K562 (cell line): ENCODE results near the gene ZBTB46. TPM values are rescaled to one million over a fixed set of nuclear protein-coding genes. Genes with fewer than 3 reads are reported as not detected.

Experiments
- MCM5 ChIP-seq: fragments of 450-650 bp; IDR thresholded peaks from 2 replicates; pipeline ENCODE4 v1.6.1; 2016; ENCODE audit warnings: low read depth
- ZNF77 ChIP-seq: fragments of 250-450 bp; sonication (Bioruptor Pico); IDR thresholded peaks from 2 replicates; pipeline ENCODE4 v1.5.0; 2020
- ZNF79 ChIP-seq: fragments of 250-450 bp; sonication (Bioruptor Pico); IDR thresholded peaks from 2 replicates; pipeline ENCODE4 v1.4.0; 2020; ENCODE audit warnings: low read depth, mild to moderate bottlenecking, moderate library complexity
- polyA plus RNA-seq, 8 experiments: library from polyadenylated mRNA; depleted of rRNA in 4 of 8; stranded (reverse) in 5 of 8; unstranded in 3 of 8; fragments of >200 nt; fragmentation: Nextera tagmentation in 2 of 8; fragmentation: Illumina TruSeq in 1 of 8; extraction: Ambion mirVana in 2 of 8; extraction: Trizol in 1 of 8; gene quantifications; 2 replicates each; pipeline versions ENCODE4 v1.2.1 to v1.2.3, GENCODE V29; 2011 to 2014; ENCODE audit warnings: inconsistent platforms in 1 of 8, missing spikeins in 1 of 8
- total RNA-seq, 7 experiments: library from RNA; depleted of rRNA in 6 of 7; stranded (reverse); fragments of >200 nt in 6 of 7; fragmentation: Illumina TruSeq in 2 of 7; extraction: Trizol in 2 of 7; gene quantifications; 2 replicates each; pipeline versions ENCODE4 v1.2.1 to v1.2.3, GENCODE V29; 2011 to 2021; ENCODE audit warnings: low replicate concordance in 1 of 7
- TF ChIP-seq, protein P1 (sequence below), 3 experiments: fragments of 200-800 bp in 1 of 3; sonication (Bioruptor generic) in 1 of 3; sonication (generic) in 1 of 3; formaldehyde crosslinking in 1 of 3; IDR thresholded peaks; 2 replicates each; pipeline versions ENCODE4 v1.6.1 to v1.8.0; 2016 to 2022; ENCODE audit warnings: mild to moderate bottlenecking in 2 of 3, missing compliant biosample characterization in 2 of 3, missing genetic modification characterization in 2 of 3, missing genetic modification reagents in 1 of 3
- TF ChIP-seq, protein P2 (sequence below), 3 experiments: IDR thresholded peaks in 2 of 3; conservative IDR thresholded peaks in 1 of 3; 2 replicates each; pipeline ENCODE4 v1.5.1; 2011 to 2012; ENCODE audit warnings: low read length in 3 of 3, mild to moderate bottlenecking in 3 of 3, control low read depth in 2 of 3, improper control_type of control experiment in 1 of 3, inconsistent platforms in 1 of 3, low read depth in 1 of 3, mixed read lengths in 1 of 3, moderate library complexity in 1 of 3; ENCODE audit not compliant: insufficient read depth in 2 of 3
- TF ChIP-seq, protein P3 (sequence below): sonication (generic); formaldehyde crosslinking; IDR thresholded peaks from 2 replicates; pipeline ENCODE4 v1.8.0; 2022; ENCODE audit warnings: mild to moderate bottlenecking, missing genetic modification reagents
- TF ChIP-seq, protein P4 (sequence below): fragments of 450-650 bp; IDR thresholded peaks from 2 replicates; pipeline ENCODE4 v1.6.1; 2017; ENCODE audit warnings: antibody characterized with exemption

Gene ZBTB46
- total and polyA plus RNA-seq, 9 of the 15 experiments (the other 6 are each of a cell fraction or from before 2014, with no cell fraction given): 0.29 to 4.1 (median 1.1) TPM

DNA sequence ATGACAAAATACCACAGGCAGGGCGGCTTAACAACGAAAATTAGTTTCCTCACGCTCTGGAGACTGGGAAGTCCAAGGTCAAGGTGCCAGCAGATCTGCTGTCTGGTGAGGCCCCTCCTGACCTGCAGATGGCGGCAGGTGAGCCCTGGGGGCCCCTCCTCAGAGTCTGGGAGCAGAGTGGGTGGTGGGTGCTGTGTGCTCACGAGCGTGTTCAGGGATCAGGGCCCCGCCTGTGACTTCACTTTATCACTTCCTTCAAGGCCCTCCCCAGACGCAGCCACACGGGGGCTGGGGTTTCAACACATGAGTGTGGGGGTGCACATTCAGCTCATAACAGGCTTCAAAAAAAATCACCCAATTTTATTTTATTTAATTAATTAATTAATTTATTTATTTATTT is 52.2 kb downstream of the ZBTB46 start (continued):
- TF ChIP-seq, protein P1, sequence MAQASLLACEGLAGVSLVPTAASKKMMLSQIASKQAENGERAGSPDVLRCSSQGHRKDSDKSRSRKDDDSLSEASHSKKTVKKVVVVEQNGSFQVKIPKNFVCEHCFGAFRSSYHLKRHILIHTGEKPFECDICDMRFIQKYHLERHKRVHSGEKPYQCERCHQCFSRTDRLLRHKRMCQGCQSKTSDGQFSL (CRISPR knock-in tag; IDR thresholded peaks at IDR 0.05): peak; percentile 46; the same call in 1 of the 2 replicates
- TF ChIP-seq, protein P1 (tag; IDR thresholded peaks at IDR 0.05): no peak
- TF ChIP-seq, protein P2, sequence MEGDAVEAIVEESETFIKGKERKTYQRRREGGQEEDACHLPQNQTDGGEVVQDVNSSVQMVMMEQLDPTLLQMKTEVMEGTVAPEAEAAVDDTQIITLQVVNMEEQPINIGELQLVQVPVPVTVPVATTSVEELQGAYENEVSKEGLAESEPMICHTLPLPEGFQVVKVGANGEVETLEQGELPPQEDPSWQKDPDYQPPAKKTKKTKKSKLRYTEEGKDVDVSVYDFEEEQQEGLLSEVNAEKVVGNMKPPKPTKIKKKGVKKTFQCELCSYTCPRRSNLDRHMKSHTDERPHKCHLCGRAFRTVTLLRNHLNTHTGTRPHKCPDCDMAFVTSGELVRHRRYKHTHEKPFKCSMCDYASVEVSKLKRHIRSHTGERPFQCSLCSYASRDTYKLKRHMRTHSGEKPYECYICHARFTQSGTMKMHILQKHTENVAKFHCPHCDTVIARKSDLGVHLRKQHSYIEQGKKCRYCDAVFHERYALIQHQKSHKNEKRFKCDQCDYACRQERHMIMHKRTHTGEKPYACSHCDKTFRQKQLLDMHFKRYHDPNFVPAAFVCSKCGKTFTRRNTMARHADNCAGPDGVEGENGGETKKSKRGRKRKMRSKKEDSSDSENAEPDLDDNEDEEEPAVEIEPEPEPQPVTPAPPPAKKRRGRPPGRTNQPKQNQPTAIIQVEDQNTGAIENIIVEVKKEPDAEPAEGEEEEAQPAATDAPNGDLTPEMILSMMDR (IDR thresholded peaks at IDR 0.05 in 2 of 3, conservative IDR thresholded peaks at IDR 0.05 in 1 of 3; ENCODE audit: insufficient read depth in 2 of 3, low read depth in 1 of 3, low read length in 3 of 3): peak in 1 of 3 experiments; percentile 20; a peak in 1 of 6 replicates
- no peak for TF ChIP-seq ZNF79
- TF ChIP-seq ZNF77: no peak
- TF ChIP-seq, protein P3, sequence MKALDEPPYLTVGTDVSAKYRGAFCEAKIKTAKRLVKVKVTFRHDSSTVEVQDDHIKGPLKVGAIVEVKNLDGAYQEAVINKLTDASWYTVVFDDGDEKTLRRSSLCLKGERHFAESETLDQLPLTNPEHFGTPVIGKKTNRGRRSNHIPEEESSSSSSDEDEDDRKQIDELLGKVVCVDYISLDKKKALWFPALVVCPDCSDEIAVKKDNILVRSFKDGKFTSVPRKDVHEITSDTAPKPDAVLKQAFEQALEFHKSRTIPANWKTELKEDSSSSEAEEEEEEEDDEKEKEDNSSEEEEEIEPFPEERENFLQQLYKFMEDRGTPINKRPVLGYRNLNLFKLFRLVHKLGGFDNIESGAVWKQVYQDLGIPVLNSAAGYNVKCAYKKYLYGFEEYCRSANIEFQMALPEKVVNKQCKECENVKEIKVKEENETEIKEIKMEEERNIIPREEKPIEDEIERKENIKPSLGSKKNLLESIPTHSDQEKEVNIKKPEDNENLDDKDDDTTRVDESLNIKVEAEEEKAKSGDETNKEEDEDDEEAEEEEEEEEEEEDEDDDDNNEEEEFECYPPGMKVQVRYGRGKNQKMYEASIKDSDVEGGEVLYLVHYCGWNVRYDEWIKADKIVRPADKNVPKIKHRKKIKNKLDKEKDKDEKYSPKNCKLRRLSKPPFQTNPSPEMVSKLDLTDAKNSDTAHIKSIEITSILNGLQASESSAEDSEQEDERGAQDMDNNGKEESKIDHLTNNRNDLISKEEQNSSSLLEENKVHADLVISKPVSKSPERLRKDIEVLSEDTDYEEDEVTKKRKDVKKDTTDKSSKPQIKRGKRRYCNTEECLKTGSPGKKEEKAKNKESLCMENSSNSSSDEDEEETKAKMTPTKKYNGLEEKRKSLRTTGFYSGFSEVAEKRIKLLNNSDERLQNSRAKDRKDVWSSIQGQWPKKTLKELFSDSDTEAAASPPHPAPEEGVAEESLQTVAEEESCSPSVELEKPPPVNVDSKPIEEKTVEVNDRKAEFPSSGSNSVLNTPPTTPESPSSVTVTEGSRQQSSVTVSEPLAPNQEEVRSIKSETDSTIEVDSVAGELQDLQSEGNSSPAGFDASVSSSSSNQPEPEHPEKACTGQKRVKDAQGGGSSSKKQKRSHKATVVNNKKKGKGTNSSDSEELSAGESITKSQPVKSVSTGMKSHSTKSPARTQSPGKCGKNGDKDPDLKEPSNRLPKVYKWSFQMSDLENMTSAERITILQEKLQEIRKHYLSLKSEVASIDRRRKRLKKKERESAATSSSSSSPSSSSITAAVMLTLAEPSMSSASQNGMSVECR (CRISPR knock-in tag): no peak
- TF ChIP-seq MCM5: no peak
- TF ChIP-seq, protein P4, sequence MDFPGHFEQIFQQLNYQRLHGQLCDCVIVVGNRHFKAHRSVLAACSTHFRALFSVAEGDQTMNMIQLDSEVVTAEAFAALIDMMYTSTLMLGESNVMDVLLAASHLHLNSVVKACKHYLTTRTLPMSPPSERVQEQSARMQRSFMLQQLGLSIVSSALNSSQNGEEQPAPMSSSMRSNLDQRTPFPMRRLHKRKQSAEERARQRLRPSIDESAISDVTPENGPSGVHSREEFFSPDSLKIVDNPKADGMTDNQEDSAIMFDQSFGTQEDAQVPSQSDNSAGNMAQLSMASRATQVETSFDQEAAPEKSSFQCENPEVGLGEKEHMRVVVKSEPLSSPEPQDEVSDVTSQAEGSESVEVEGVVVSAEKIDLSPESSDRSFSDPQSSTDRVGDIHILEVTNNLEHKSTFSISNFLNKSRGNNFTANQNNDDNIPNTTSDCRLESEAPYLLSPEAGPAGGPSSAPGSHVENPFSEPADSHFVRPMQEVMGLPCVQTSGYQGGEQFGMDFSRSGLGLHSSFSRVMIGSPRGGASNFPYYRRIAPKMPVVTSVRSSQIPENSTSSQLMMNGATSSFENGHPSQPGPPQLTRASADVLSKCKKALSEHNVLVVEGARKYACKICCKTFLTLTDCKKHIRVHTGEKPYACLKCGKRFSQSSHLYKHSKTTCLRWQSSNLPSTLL: no peak
